ENCODE data around the gene MED12L.

DNA sequence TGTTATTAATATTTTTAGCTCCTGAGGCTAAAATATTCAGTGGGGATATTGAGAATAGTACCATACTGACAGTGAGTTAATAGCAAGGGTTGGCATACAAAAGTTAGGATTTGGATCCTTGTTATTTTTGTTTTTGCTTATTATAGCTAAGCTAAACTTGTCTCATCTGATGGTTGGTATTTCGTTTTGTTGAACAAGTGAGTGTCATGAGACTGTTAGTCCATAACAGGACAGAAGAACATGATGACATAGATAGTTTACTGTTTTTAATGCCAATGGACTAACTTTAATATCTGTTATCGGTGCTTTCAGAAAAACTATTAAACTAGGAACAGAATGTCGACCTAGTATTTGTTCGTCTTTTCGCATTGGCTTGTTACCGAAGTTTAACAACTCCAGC lies 69.1 kb downstream of the MED12L start:
- TF ChIP-seq, protein P1, sequence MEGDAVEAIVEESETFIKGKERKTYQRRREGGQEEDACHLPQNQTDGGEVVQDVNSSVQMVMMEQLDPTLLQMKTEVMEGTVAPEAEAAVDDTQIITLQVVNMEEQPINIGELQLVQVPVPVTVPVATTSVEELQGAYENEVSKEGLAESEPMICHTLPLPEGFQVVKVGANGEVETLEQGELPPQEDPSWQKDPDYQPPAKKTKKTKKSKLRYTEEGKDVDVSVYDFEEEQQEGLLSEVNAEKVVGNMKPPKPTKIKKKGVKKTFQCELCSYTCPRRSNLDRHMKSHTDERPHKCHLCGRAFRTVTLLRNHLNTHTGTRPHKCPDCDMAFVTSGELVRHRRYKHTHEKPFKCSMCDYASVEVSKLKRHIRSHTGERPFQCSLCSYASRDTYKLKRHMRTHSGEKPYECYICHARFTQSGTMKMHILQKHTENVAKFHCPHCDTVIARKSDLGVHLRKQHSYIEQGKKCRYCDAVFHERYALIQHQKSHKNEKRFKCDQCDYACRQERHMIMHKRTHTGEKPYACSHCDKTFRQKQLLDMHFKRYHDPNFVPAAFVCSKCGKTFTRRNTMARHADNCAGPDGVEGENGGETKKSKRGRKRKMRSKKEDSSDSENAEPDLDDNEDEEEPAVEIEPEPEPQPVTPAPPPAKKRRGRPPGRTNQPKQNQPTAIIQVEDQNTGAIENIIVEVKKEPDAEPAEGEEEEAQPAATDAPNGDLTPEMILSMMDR (IDR thresholded peaks at IDR 0.05): no peak
- no peak for TF ChIP-seq POLR2A (IDR thresholded peaks at IDR 0.05)

All from lower leg skin (tissue), 3 donors.